GM19328 (cell line): Measurements from ENCODE around the gene LYZL6.
A peak's percentile ranks its signal among the peaks of the same experiment; 100 is the strongest.
"Not testable (repeated sequence)": the region's sequence is repeated elsewhere in the genome, so short reads cannot be mapped to it uniquely, and the experiment has no call there.

Experiments used
- ATAC-seq: cut with Tn5 transposase; IDR thresholded peaks from one replicate; pipeline ENCODE4 v1.9.1; 2021; ENCODE audit warnings: mild to moderate bottlenecking, moderate library complexity; ENCODE audit not compliant: unreplicated experiment

LYZL6 gene

DNA sequence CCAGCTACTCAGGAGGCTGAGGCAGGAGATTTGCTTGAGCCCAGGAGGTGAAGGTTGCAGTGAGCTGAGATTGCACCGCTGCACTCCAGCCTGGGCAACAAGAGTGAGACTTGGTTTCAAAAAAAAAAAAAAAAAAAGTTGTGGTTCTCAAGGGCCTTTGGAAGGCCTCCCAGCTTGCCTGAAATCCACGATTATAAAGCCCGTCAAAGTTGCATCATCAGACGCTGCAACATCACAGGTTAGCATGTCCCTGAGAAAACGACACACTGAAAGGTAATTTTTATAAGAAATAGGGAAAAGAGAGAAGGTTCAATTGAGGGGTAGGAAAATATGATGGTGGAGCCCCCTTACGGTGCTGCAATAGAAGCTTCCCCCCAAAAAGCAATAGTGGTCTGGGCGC is 4.6 kb upstream of the LYZL6 start:
- no peak for ATAC-seq

DNA sequence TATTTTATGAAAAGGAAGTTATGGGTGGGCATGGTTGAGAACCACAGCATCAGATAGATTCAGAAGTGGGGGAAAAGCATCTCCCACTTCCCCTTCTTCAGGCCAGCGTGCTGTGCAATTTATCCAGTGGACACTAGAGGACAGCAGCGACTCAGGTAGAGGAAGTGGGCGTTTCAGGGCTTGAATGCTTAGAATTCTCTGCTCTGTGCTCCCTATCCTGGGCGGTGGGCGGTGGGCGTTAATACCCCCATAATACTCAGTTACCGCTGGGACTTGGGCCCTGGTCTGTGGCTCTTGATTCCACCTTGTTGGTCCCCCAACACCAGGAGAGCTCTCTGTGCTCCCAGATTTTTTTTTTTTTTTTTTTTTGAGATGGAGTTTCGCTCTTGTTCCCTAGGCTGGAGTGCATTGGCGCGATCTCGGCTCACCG is 3.7 kb upstream of the LYZL6 start:
- no peak for ATAC-seq

DNA sequence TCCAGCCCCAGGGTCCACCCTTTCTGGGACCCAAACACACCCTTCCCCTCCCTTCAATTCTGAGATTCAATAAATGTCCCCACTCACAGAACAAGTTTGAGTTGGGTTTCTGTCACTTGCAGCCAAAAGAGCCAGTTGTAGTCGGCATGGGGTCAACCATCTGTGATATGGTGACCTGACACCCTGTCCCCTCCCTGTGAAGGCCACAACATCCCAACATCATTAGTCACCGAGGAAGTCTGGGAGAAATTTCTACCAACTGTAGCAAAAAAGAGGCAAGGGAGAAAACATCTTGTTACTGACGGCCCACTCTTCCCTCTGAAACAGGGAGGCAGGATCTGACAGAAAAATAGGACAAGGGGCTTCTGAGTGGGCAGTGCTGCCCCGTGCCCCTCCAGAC is 638 bp upstream of the LYZL6 start:
- ATAC-seq: no peak

GRCh38 chr17:35942588-35943186 is 826 bp downstream of the LYZL6 start:
- no peak for ATAC-seq

DNA sequence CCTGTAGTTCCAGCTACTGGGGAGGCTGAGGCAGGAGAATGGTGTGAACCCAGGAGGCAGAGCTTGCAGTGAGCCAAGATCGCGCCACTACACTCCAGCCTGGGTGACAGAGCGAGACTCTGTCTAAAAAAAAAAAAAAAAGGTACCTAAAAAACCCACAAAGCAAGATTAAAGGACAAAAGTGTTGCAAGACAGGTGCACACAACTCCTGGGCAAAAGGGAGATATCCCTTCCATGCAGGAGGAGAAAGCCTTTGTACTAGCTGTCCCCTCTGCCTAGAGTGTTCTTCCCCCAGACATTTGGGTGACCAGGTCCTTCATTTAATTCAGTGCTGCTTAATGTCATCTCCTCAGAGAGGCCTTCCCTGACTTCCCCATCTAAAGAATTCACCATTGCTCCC is 5.0 kb downstream of the LYZL6 start:
- not testable (repeated sequence) for ATAC-seq

DNA sequence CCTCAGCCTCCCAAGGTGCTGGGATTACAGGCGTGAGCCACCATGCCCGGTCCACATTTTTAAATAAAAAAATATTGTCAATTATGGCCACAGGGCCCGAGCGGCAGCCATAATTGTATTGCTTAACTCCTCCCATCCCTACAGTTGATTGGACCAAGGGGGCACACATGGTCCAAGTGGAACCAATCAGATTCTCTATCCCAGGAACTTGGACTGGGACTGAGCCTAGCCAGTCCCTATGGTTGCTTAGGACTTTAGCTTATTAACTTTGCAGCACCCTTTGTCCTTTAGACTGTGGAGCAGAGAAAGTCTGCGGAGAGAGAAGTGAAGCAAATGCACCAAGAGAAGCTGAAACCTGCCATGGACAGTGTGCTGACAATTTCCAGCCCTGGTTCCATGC is 7.5 kb downstream of the LYZL6 start:
- ATAC-seq: no peak

GRCh38 chr17:35934760-35935159 is 8.8 kb downstream of the LYZL6 start:
- ATAC-seq: no peak

DNA sequence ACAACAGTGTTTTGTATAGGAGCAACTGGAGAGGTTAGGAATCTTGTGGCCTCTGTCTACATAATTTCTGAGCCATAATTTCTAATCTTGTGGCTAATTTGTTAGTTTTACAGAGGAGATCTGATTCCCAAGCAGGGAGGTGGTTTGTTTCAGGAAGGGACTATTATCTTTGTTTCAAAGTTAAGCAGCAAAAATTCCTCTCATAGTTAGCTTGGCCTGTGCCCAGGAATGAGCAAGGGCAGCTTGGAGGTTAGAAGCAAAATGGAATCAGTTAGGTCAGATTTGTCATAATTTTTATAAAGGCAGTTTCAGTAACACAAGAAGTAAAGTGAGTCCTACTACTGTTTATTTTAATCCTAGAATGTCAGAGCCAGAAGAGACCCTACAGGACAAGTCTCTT is 10.9 kb downstream of the LYZL6 start:
- ATAC-seq: no peak

- no peak for ATAC-seq
These were observed 11.6 kb downstream of the LYZL6 start for GRCh38 chr17:35931794-35932425.

DNA sequence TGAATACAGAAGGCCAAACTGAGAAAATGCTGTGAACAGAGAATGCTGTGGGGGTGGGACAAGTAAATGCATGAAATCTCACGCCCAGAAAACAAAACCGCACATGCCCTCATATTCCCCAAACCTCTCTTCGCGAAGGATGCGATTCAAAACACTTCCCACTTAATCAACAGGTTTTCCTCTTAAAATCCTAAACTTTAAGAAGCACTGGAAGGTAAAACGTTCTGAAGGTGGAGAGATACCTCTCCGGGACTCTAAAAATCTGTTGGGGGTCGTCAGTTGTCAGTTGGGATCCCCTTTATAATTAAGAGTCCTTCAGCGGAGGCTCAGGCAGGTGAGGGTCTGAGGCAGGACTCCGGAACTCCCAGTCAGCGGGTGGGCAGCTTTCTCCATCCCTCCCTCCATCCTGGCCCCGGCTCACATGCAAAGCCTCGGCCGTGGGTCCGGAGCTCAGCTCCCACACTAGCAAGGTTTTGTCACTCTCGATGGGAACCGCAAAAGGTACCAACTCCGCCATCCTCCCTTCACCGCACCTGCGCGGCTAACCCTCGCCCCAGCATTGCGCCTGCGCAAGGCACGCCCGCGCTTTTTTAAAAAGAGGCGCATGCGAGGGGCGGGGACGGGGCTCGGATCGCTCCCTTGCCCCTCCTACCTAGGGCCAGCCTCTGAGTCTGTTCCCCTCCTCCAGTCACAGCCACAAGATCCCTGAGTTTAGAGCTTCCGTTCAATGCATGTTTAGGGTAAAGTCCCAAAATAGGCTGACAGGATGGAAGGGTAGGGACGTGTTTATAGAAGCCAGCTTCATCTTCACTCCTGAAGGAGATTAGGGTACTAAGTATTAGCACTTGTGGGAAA is 13.1 kb downstream of the LYZL6 start, which contains the start of gene RDM1:
TSS of gene RDM1 (minus strand) at position 563 of the 855 bp plus-strand sequence. CDS start at position 517, 46 bp downstream.
- ATAC-seq: peak; percentile 49

GRCh38 chr17:35927714-35928113 is 15.8 kb downstream of the LYZL6 start:
- ATAC-seq: no peak

GRCh38 chr17:35923609-35924114 is 19.9 kb downstream of the LYZL6 start:
- no peak for ATAC-seq

DNA sequence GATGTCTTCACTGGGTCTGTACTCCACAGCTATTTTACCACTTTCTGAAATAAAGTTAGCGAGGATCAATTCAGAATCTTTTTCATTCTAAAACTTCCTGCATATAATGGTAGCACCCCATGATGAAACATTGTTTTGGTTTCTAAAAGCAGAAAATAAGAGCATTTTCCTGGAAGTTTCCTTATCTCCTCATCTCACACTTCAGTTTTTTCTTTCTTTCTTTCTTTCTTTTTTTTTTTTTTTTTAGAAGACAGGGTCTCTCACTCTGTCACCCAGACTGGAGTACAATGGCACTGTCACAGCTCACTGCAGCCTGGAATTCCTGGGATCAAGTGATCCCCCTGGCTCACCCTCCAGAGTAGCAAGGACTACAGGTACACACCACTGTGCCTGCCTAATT is 23.3 kb downstream of the LYZL6 start:
- no peak for ATAC-seq

- no peak for ATAC-seq
These were observed 24.8 kb downstream of the LYZL6 start for GRCh38 chr17:35918665-35919064.

GRCh38 chr17:35917519-35918213 is 25.8 kb downstream of the LYZL6 start:
- no peak for ATAC-seq

- no peak for ATAC-seq
These were observed 28.2 kb downstream of the LYZL6 start for GRCh38 chr17:35915153-35915964.

- no peak for ATAC-seq
These were observed 29.2 kb downstream of the LYZL6 start for GRCh38 chr17:35914354-35914753.

DNA sequence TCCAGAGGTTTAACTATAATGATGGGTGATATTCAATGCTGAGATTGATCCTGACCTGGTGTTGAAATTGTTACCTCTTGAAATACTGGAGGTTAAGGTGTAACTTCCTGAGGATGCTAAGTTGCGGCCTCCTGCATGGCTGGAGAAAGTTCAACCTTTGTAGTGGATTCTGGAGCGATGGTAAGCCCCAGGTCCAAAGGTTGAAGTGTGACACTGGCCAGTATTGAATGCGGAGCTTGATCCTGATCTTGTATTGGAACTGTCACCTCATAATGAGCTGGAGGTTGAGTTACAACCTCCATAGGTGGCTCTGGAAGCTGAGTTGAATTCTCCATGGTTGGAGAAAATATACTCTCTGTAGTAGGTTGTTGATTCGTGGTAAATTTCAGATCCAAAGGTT is 29.9 kb downstream of the LYZL6 start:
- ATAC-seq: no peak

- no peak for ATAC-seq
These were observed 30.6 kb downstream of the LYZL6 start for GRCh38 chr17:35912942-35913341.

GRCh38 chr17:35912339-35912912 is 31.1 kb downstream of the LYZL6 start:
- no peak for ATAC-seq
